ENCODE measurements around the gene IDS.

IDS gene

DNA sequence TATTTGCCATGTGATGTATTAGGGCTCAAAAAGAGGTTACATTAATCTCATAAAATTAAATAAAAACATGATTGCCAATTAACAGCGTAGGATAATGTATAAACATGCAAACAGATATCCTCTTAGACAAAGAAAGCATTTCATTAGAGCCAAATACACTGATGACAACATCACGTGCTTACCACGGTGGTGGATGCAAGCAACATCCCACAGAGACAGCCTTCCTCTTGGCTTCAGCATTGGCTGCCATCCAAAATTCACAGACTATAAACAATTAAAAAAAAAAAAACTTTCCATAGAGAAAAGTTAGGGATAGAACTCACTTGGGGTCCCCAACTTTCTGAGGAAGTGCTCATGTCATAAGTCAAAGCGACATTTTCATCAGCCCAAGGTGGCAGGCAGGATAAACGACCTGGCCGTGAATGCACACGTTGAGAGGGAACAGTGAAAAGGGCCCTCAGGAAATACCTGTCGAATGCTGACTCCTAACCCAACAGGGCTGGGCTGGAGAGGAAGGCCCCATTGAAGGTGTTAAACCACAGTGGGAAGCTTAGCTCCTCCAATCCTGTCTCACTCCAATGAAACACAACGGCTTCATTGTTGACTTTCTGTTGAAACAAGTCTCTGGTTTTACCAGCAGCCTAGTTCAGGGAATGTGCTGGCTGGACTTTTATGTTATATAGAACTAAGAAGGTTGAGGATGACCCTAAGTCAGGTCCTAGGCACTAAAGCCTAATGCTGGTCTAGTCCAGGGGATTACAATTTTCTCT, 48.4 kb downstream of the IDS start:
- no peak for DNase-seq (ENCODE audit: low read depth)

DNA sequence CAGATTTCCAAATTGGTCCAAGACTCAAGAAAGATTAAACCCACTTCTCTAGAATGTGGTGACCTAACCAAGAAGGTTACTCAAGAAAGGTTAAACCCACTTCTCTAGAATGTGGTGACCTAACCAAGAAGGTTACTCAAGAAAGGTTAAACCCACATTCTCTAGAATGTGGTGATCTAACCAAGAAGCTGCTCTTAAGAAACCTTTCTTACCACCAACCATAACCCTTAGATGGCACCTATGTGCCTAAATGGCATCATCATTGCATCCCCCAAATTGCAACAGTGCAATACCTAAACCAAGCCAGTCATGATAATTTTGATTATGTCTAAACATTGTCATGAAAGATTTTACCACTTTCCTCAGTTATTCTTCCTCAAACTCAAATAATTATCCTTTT, 49.2 kb downstream of the IDS start:
- no peak for DNase-seq (ENCODE audit: low read depth)

DNA sequence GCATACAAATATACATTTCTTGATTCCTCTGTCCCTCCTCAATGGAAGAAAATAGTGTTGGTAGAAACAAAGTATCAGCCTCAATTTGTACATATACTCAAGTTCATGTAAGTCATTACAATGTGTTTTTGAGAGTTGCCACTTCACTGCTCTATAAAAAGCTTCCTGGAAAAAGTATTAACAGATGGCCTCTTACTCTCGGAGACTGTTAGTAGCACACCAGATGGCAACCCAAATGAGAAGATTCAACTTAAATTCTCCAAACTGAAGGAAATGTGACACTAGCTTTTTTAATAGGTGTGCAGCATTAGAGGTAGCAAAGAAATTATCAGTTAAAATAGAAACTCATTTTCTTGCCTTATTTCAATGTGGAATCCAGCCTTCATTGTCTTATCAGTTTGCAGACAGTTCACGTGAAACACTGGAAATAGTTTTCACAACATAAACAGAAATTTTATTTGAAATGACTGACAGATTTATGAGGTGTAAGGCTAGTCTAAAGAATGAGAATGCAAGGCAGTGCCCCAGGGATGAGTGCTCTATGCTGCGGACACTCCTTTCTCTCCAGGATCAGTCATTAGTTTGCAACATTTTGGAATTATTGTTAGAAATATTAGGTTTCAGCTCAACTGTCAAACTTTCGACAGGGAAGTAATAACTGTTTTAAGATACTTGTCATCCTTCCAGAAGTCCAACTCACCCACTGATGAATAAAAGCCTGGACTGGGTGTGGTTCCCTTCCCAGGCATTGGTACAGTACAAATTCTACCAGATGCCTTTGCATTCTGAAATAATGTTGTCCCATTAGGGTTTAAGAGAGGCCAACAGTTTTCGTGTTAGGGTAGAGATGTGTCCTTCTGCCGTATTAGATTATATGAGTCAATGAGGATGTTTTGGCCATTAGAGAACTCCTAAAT, 50.9 kb downstream of the IDS start:
- peak; percentile 19 for DNase-seq (ENCODE audit: low read depth)

DNA sequence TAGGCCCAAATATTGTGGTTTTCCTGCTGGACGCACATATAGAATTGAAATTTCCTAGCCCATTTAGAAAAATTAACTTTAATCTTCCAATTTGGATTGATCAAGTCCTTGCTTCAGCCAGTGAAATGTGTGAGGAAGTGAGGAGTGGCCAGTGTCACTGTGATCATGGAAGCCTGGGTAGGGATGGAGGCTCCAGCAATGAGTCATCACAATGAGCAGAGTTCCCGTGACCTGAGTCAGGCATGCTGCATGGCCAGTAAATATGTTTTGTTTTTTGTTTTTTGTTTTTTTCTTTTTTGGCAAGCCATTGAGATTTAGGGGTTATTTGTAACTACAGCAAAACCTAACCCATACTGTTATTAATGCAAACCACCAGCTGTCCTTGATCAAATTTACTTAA, 52.1 kb downstream of the IDS start:
- peak; percentile 25 for DNase-seq (ENCODE audit: low read depth)

DNA sequence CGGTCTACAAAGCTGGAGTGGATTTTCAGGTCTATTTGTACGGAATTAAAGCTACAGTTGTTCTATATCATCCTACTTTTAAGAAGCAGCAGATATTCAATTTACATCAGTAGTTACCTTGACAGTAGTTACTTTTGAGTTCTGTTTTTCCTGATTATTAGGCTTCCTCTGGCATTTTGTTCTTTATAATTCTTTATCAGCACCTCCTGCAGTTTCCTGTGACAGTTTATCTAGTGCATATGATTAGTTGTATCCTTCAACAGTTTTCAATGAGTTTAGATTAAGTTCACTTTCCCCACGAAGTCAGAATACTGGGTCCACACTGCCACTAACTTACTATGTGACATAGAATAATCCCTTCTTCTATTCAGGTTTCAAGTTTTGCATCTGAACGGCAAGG, 71.7 kb downstream of the IDS start:
- no peak for DNase-seq (ENCODE audit: low read depth)

GRCh38 chrX:149433051-149433450, 72.1 kb downstream of the IDS start:
- DNase-seq (ENCODE audit: low read depth): no peak
